Activated CD8-positive, alpha-beta memory T cell treated with anti-CD3 and anti-CD28 coated beads for 1 hour (primary cell): ENCODE measurements around the gene CPLANE2.
A peak's percentile ranks its signal among the peaks of the same experiment; 100 is the strongest.
"Not testable (repeated sequence)": the region's sequence is repeated elsewhere in the genome, so short reads cannot be mapped to it uniquely, and the experiment has no call there.

Experiments
- DNase-seq, 2 donors: peaks; one replicate each; pipeline ENCODE4 v3.0.0-alpha.2; 2020; ENCODE audit warnings: low read depth in 1 of 2; ENCODE audit errors: extremely low read depth in 1 of 2

Gene CPLANE2

DNA sequence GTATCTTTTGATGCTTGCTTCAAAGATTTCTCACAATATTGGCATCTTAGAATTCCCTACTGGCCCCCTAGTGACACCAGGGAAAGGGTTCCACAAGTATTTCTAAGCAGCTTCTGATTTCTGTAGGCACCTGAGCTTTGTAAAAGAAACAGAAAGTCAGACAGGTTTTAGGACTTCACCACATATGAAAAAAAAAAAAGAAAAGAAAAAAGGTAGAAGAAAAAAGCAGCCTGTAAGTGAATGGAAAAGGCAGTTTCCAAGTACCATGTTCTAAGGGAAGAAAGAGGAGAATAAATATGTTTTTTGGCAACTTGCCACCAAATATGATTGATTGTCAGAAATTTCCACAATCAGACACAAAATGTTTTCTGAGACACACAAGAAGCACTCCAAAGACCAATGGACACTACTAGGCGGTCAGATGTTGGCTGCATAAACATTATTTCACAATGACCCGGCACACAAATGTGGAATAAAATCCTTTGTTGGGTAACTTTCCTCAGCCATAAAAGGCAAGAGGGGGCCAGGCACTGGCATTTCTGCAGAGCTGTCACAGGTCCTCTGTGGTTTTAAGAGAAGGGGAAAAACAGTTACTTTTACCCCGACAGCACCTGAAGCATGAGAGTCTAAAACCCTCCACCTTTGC, 12.7 kb upstream of the CPLANE2 start:
- no peak for DNase-seq

DNA sequence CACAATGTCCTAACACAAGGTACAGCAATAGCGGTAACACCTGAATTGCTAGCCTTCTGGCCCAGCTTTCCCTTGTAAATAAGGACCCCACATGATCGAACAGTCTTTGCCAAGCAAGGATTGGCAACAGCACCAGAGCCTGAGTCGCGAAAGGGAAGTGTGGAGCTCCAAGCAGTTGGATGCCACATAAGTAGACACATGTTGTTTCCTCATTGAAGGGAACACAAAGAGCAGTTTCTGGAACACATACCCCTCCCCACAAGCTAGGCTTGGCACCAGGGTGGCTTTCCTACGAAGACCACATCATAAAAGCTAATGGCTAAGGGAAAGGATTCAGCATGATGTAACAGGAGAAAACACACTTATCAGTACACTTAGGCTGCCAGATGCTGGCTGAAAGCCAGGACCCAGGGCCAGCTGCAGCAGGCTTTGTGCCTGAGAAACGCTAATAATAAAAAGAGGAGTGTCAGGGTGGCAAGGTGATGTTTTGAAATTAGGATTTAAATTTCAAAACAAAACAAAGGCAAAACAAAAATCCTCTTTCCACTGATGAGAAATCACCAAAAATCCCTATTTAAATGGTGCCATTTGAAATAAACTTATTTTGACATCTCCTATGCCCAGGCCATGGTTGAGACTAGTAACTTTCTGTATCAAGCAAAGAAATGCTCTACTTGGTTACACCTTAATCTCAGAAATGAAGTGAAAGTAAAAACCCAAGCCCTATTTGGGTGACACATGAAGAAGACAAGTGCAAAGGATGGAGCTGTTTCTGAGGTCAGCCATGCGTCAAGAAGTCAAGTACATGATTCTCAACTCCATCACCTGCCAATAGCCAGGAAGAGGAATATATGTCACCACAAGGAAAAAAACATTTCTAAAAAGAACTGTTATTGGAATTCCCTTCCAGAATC, 11.9 kb upstream of the CPLANE2 start:
- DNase-seq = no peak

- DNase-seq = no peak
Measured at GRCh38 chr1:16248007-16248436, 11.0 kb upstream of the CPLANE2 start.

GRCh38 chr1:16247441-16247840, 10.5 kb upstream of the CPLANE2 start:
- DNase-seq = no peak

DNA sequence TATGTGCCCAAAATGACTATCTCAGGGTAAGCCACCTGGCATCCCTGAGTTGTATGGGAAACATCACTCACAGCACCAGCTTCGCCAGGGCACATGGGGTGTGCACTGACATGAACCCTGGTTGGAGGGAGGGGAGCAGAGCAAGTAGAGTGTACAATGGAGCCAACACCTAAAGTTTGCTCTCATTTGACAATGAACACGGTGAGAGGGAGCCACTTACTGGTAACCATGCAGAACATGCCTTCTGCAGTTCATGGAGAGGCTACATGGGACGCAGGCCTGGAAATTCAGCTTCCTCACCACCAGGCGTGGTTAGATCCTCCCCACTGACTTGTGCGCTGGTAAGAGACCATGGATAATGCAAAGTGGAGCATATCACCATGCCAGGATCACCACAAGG, 10.0 kb upstream of the CPLANE2 start:
- DNase-seq = no peak

- DNase-seq = not testable (repeated sequence)
Measured at GRCh38 chr1:16246239-16246638, 9.3 kb upstream of the CPLANE2 start.

GRCh38 chr1:16245476-16246196, 8.7 kb upstream of the CPLANE2 start:
- no peak for DNase-seq

GRCh38 chr1:16244650-16245285, 7.8 kb upstream of the CPLANE2 start:
- no peak for DNase-seq

DNA sequence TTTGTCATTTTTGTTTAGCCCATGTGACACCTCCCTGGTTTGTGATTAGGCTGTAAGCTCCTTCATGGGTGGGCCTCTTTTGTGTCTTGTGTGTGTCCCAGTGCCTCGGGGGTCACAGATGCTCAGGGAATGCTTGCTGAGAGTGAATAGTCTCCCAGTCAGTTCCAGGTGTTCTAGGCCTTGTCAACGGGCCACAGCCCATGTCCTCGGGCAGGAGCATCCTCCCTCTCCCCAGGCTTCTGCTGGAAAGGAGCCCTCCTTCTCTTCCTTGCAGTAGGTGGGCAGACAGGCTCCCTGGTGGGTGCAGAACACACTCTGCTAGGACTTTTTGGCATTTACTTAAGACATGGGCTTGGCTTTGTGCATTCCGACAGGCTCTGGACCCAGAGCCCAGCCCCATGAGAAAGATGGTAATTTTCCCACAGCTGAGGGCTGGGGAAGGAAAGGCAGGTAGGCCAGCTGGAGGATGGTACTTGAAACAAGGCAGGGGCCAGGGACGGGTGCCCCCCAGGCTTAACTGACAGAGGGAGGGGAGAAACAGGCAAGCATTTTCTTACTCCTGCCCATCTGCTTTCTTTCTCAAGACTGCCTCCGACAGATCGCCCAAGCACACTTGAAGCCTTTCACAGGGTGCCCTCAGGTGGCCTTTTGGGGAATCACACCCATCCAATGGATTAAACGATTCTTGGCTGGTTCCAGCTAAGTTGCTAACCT, 7.1 kb upstream of the CPLANE2 start:
- DNase-seq = peak; percentile 52 to 55

DNA sequence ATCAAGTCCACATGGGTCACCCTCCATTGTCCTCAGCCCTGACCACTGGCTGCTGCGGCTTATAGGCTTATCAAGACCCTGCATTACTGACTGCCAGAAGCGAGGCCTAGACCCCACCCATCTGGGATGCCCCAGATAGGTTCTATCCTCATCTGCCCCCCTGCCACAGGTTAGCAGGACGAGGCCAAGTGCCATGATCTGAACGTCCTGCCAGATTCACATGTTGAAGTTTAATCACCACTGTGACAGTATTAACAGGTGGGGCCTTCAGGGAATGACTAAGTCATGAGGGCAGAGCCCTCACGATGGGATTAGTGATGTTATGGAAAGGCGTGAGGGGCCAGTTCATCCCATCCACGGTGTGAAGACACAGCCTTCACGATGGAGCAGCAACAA, 6.2 kb upstream of the CPLANE2 start:
- DNase-seq = no peak

GRCh38 chr1:16242556-16243214, 5.7 kb upstream of the CPLANE2 start:
- DNase-seq = no peak

GRCh38 chr1:16241221-16241708, 4.3 kb upstream of the CPLANE2 start:
- no peak for DNase-seq

GRCh38 chr1:16239972-16240491, 3.0 kb upstream of the CPLANE2 start:
- DNase-seq = no peak

GRCh38 chr1:16237343-16237830, 404 bp upstream of the CPLANE2 start:
- DNase-seq = no peak

DNA sequence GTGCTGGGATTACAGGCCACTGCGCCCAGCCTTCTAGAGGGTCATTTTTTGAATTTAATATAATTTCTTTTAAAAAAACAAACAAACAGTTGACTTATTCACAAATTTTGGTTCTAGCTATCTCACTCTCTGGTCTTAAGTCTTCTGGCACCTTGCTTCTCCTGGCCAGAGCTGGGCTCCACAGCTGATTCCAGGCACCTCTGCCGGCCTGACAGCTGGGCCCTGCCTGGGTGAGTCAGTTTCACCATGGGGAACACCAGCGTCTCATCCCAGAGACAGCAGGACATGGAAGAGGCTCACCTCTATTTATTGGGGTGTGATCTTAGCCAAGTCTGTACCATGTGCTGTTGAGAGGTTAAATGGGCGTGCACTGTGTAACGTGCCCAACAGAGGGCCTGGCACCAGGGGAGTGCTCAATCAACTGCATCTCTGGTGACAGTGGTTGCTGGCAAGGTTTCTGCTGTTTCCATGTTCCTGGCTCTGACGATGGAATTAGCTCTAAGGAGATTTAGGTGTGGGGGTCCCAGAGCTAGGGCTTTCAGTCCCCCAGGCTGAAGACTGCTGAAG, 956 bp downstream of the CPLANE2 start:
- DNase-seq = peak in 1 of 2 donors; percentile 22

DNA sequence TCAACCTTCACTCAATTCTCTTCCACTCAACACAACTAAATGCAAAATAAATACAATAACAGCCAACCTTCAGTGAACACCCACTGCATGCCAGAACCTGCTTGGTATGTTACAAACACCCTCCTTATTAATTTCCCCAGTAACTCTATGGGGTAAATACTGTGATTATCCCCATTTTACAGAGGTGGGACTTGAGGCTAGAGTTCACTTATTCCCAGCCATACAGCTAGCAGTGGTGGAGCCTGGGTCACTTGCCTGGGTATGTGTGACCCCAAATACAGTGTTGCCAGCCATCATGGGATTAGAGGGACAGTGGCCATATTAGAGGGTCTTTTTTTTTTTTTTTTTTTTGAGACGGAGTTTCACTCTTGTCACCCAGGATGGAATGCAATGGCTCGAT, 1.6 kb downstream of the CPLANE2 start:
- DNase-seq = no peak

- DNase-seq = no peak
Measured at GRCh38 chr1:16233431-16233830, 3.6 kb downstream of the CPLANE2 start.

DNA sequence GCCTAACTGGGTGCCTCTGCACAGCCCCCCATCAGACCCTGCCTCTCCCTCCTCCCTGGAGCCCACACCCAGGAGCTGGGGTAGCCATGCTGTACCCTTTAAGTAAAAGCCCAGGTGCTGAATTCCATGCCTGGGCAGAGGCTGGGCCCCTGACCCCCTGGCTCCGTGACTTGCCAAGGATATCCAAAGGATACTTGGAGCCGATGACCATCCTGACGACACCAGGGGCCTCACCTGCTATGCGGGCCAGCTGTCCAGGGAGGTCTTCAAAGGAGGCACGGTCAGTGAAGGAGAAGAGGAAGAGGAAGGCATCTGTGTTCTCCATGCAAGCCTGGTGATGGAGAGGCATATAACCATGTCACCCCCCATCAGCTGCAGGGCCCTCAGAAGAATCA, 4.7 kb downstream of the CPLANE2 start:
- no peak for DNase-seq
